Measurements from ENCODE around the gene FASN.

FASN gene

GRCh38 chr17:82121246-82121645, 23.2 kb upstream of the FASN start:
- Histone ChIP-seq H3K4me1 (ENCODE audit: control insufficient read depth in 2 of 2, insufficient read depth in 1 of 2, low read depth in 1 of 2, low read length in 2 of 2) (peaks cover 20 to 23% of the 10 kb centered on the region in 2 donors), H3K4me3 (ENCODE audit: low read length in 2 of 2) (no peak overlapping the region), H2BK120ac (ENCODE audit: low read depth, low read length) (no peak overlapping the region), H4K8ac (ENCODE audit: low read depth, low read length) (no peak overlapping the region), H3K4me2 (ENCODE audit: insufficient read depth, low read length, poor library complexity, severe bottlenecking) (no peak overlapping the region), H3K14ac (ENCODE audit: low read length) (no peak overlapping the region), H2BK12ac (ENCODE audit: low read length) (no peak overlapping the region), H2BK5ac (ENCODE audit: low read length) (no peak overlapping the region), H3K27ac (replicated peaks; ENCODE audit: low read length) (no peak overlapping the region), H2BK15ac (ENCODE audit: low read length) (no peak overlapping the region), H3K9ac (ENCODE audit: low read depth, low read length, poor library complexity) (no peak overlapping the region), H3K36me3 (replicated peaks in 1 of 2; ENCODE audit: control insufficient read depth in 2 of 2, insufficient read depth in 2 of 2, low read length in 2 of 2) (peaks cover 0 to 9% of the 10 kb centered on the region in 2 donors), H2AK5ac (ENCODE audit: low read depth, low read length) (no peak overlapping the region), H3K18ac (ENCODE audit: low read length) (no peak overlapping the region), H3K23ac (ENCODE audit: low read depth, low read length, poor library complexity) (no peak overlapping the region), H3K9me3 (replicated peaks in 1 of 2; ENCODE audit: control insufficient read depth in 2 of 2, insufficient read depth in 1 of 2, low read depth in 1 of 2, low read length in 2 of 2) (no peaks in the 10 kb centered on the region), H3K79me1 (ENCODE audit: low read depth, low read length) (peaks cover 2% of the 10 kb centered on the region), H3K4ac (ENCODE audit: low read length) (no peak overlapping the region), H2AFZ (ENCODE audit: low read length) (no peak overlapping the region), H4K91ac (ENCODE audit: low read depth, low read length, poor library complexity) (no peak overlapping the region), H3K27me3 (ENCODE audit: control insufficient read depth in 3 of 3, insufficient read depth in 3 of 3, low read depth in 1 of 3, low read length in 3 of 3) (no peaks in the 10 kb centered on the region)
- DNase-seq (ENCODE audit: low spot score) = no peak
- no CpG with 5 or more reads among the region's 4 CpGs for WGBS, 2 donors (ENCODE audit: extremely low coverage in 2 of 2, insufficient read length in 2 of 2, insufficient replicate concordance in 1 of 2)

DNA sequence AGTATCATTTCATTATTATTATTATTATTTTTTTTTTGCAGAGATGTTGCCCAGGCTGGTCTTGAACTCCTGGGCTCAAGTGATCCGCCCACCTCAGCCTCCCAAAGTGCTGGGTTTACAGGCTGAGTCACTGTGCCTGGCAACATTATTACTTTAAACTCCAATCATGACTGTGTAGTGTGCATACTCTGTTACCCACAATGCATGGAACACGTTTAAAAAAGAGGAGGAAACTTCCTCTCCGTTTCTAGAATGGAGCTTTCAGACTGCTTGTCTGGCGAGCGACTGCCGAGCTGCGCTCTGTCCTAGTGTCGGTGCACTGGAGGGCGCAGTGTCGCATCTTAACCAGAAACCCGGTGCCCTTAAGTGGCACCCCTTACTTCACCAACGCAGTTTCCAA, 22.1 kb upstream of the FASN start:
- Histone ChIP-seq H3K27me3 (ENCODE audit: control insufficient read depth in 3 of 3, insufficient read depth in 3 of 3, low read depth in 1 of 3, low read length in 3 of 3) (no peaks in the 10 kb centered on the region), H3K27ac (replicated peaks; ENCODE audit: low read length) (no peak overlapping the region), H2BK5ac (ENCODE audit: low read length) (peak overlapping the region; percentile 33), H3K9ac (ENCODE audit: low read depth, low read length, poor library complexity) (no peak overlapping the region), H3K14ac (ENCODE audit: low read length) (no peak overlapping the region), H2BK120ac (ENCODE audit: low read depth, low read length) (no peak overlapping the region), H2BK15ac (ENCODE audit: low read length) (no peak overlapping the region), H3K4me2 (ENCODE audit: insufficient read depth, low read length, poor library complexity, severe bottlenecking) (no peak overlapping the region), H3K18ac (ENCODE audit: low read length) (peak overlapping the region; percentile 70), H2AK5ac (ENCODE audit: low read depth, low read length) (no peak overlapping the region), H4K91ac (ENCODE audit: low read depth, low read length, poor library complexity) (no peak overlapping the region), H3K9me3 (replicated peaks in 1 of 2; ENCODE audit: control insufficient read depth in 2 of 2, insufficient read depth in 1 of 2, low read depth in 1 of 2, low read length in 2 of 2) (no peaks in the 10 kb centered on the region), H3K79me1 (ENCODE audit: low read depth, low read length) (peaks cover 2% of the 10 kb centered on the region), H3K4me3 (ENCODE audit: low read length in 2 of 2) (no peak overlapping the region), H3K23ac (ENCODE audit: low read depth, low read length, poor library complexity) (no peak overlapping the region), H3K4me1 (ENCODE audit: control insufficient read depth in 2 of 2, insufficient read depth in 1 of 2, low read depth in 1 of 2, low read length in 2 of 2) (peaks cover 22 to 23% of the 10 kb centered on the region in 2 donors), H3K4ac (ENCODE audit: low read length) (no peak overlapping the region), H2AFZ (ENCODE audit: low read length) (no peak overlapping the region), H3K36me3 (replicated peaks in 1 of 2; ENCODE audit: control insufficient read depth in 2 of 2, insufficient read depth in 2 of 2, low read length in 2 of 2) (peaks cover 0 to 9% of the 10 kb centered on the region in 2 donors), H2BK12ac (ENCODE audit: low read length) (no peak overlapping the region), H4K8ac (ENCODE audit: low read depth, low read length) (no peak overlapping the region)
- WGBS, 2 donors (ENCODE audit: extremely low coverage in 2 of 2, insufficient read length in 2 of 2, insufficient replicate concordance in 1 of 2) = no CpG with 5 or more reads among the region's 12 CpGs
- DNase-seq (ENCODE audit: low spot score) = no peak

GRCh38 chr17:82118815-82119380, 20.9 kb upstream of the FASN start:
- Histone ChIP-seq H3K4me2 (ENCODE audit: insufficient read depth, low read length, poor library complexity, severe bottlenecking) (no peak overlapping the region), H4K8ac (ENCODE audit: low read depth, low read length) (no peak overlapping the region), H2AK5ac (ENCODE audit: low read depth, low read length) (peak overlapping the region; percentile 79), H3K4me3 (ENCODE audit: low read length in 2 of 2) (no peak overlapping the region), H3K14ac (ENCODE audit: low read length) (peak overlapping the region; percentile 86), H3K23ac (ENCODE audit: low read depth, low read length, poor library complexity) (peak overlapping the region; percentile 44), H3K9ac (ENCODE audit: low read depth, low read length, poor library complexity) (no peak overlapping the region), H3K79me1 (ENCODE audit: low read depth, low read length) (peaks cover 3% of the 10 kb centered on the region), H4K91ac (ENCODE audit: low read depth, low read length, poor library complexity) (peak overlapping the region; percentile 87), H3K9me3 (replicated peaks in 1 of 2; ENCODE audit: control insufficient read depth in 2 of 2, insufficient read depth in 1 of 2, low read depth in 1 of 2, low read length in 2 of 2) (no peaks in the 10 kb centered on the region), H2AFZ (ENCODE audit: low read length) (peak overlapping the region; percentile 4), H3K27ac (replicated peaks; ENCODE audit: low read length) (peak overlapping the region; percentile 68), H2BK12ac (ENCODE audit: low read length) (peak overlapping the region; percentile 48), H3K36me3 (replicated peaks in 1 of 2; ENCODE audit: control insufficient read depth in 2 of 2, insufficient read depth in 2 of 2, low read length in 2 of 2) (peaks cover 1 to 2% of the 10 kb centered on the region in 2 donors), H3K4ac (ENCODE audit: low read length) (no peak overlapping the region), H3K4me1 (ENCODE audit: control insufficient read depth in 2 of 2, insufficient read depth in 1 of 2, low read depth in 1 of 2, low read length in 2 of 2) (peaks cover 22 to 23% of the 10 kb centered on the region in 2 donors), H2BK15ac (ENCODE audit: low read length) (peak overlapping the region; percentile 99), H2BK120ac (ENCODE audit: low read depth, low read length) (peak overlapping the region; percentile 92), H2BK5ac (ENCODE audit: low read length) (peak overlapping the region; percentile 33), H3K27me3 (ENCODE audit: control insufficient read depth in 3 of 3, insufficient read depth in 3 of 3, low read depth in 1 of 3, low read length in 3 of 3) (no peaks in the 10 kb centered on the region), H3K18ac (ENCODE audit: low read length) (peak overlapping the region; percentile 93)
- no CpG with 5 or more reads among the region's 12 CpGs for WGBS, 2 donors (ENCODE audit: extremely low coverage in 2 of 2, insufficient read length in 2 of 2, insufficient replicate concordance in 1 of 2)
- DNase-seq (ENCODE audit: low spot score) = peak; percentile 38

GRCh38 chr17:82118168-82118814, 20.3 kb upstream of the FASN start:
- peaks cover 22 to 23% of the 10 kb centered on the region in 2 donors for H3K4me1 ChIP-seq (ENCODE audit: control insufficient read depth in 2 of 2, insufficient read depth in 1 of 2, low read depth in 1 of 2, low read length in 2 of 2)
- no peak overlapping the region for H2BK5ac ChIP-seq (ENCODE audit: low read length)
- peak overlapping the region; percentile 31 for H4K91ac ChIP-seq (ENCODE audit: low read depth, low read length, poor library complexity)
- H3K4me2 ChIP-seq (ENCODE audit: insufficient read depth, low read length, poor library complexity, severe bottlenecking) = no peak overlapping the region
- peaks cover 5 to 6% of the 10 kb centered on the region in 2 donors for H3K36me3 ChIP-seq (replicated peaks in 1 of 2; ENCODE audit: control insufficient read depth in 2 of 2, insufficient read depth in 2 of 2, low read length in 2 of 2)
- peak overlapping the region; percentile 43 for H2AK5ac ChIP-seq (ENCODE audit: low read depth, low read length)
- no peak overlapping the region for H3K4ac ChIP-seq (ENCODE audit: low read length)
- peak overlapping the region; percentile 3 for H3K14ac ChIP-seq (ENCODE audit: low read length)
- H2BK120ac ChIP-seq (ENCODE audit: low read depth, low read length) = peak overlapping the region; percentile 81
- no peak for DNase-seq (ENCODE audit: low spot score)
- H3K23ac ChIP-seq (ENCODE audit: low read depth, low read length, poor library complexity) = no peak overlapping the region
- H3K18ac ChIP-seq (ENCODE audit: low read length) = peak overlapping the region; percentile 96
- H3K27me3 ChIP-seq (ENCODE audit: control insufficient read depth in 3 of 3, insufficient read depth in 3 of 3, low read depth in 1 of 3, low read length in 3 of 3) = no peaks in the 10 kb centered on the region
- H3K9me3 ChIP-seq (replicated peaks in 1 of 2; ENCODE audit: control insufficient read depth in 2 of 2, insufficient read depth in 1 of 2, low read depth in 1 of 2, low read length in 2 of 2) = no peaks in the 10 kb centered on the region
- peaks cover 3% of the 10 kb centered on the region for H3K79me1 ChIP-seq (ENCODE audit: low read depth, low read length)
- no peak overlapping the region for H3K9ac ChIP-seq (ENCODE audit: low read depth, low read length, poor library complexity)
- peak overlapping the region; percentile 91 for H2BK12ac ChIP-seq (ENCODE audit: low read length)
- peak overlapping the region; percentile 68 for H3K27ac ChIP-seq (replicated peaks; ENCODE audit: low read length)
- H2AFZ ChIP-seq (ENCODE audit: low read length) = peak overlapping the region; percentile 4
- H4K8ac ChIP-seq (ENCODE audit: low read depth, low read length) = no peak overlapping the region
- no peak overlapping the region for H2BK15ac ChIP-seq (ENCODE audit: low read length)
- WGBS, 2 donors (ENCODE audit: extremely low coverage in 2 of 2, insufficient read length in 2 of 2, insufficient replicate concordance in 1 of 2) = no CpG with 5 or more reads among the region's 18 CpGs
- no peak overlapping the region for H3K4me3 ChIP-seq (ENCODE audit: low read length in 2 of 2)

Measured in neuronal stem cell (in vitro differentiated cells).